Astrocyte (in vitro differentiated cells and primary cell): ENCODE data around the gene NEU2. TPM values are rescaled to one million over a fixed set of nuclear protein-coding genes. Genes with fewer than 3 reads are reported as not detected.

ENCODE experiments used
- DNase-seq: peaks from one replicate; pipeline ENCODE4 v3.0.0-alpha.2; 2010; ENCODE audit warnings: low read depth
- FAIRE-seq: peaks from 2 replicates; lab custom pipeline; 2011; peaks lifted over from hg19 to GRCh38; lab: Jason Lieb, UNC
- H2AFZ ChIP-seq: 2 replicates; pipeline ENCODE4 v1.6.0; 2012; ENCODE audit warnings: low read depth, low read length, inconsistent platforms
- H3K27ac ChIP-seq: 2 replicates; pipeline ENCODE4 v1.5.1; 2011; ENCODE audit warnings: low read depth, low read length, inconsistent platforms
- H3K27me3 ChIP-seq: 2 replicates; pipeline ENCODE4 v1.6.0; 2011; ENCODE audit warnings: low read length, inconsistent platforms; ENCODE audit not compliant: insufficient read depth
- H3K36me3 ChIP-seq: 2 replicates; pipeline ENCODE4 v1.5.1; 2011; ENCODE audit warnings: low read length, inconsistent platforms; ENCODE audit not compliant: insufficient read depth
- H3K4me1 ChIP-seq: 2 replicates; pipeline ENCODE4 v1.5.1; 2011; ENCODE audit warnings: low read length, inconsistent platforms; ENCODE audit not compliant: insufficient read depth
- H3K4me2 ChIP-seq: 2 replicates; pipeline ENCODE4 v1.6.0; 2012; ENCODE audit warnings: low read length, inconsistent platforms
- H3K4me3 ChIP-seq: 2 replicates; pipeline ENCODE4 v1.5.1; 2011; ENCODE audit warnings: low read depth, mild to moderate bottlenecking, low read length, inconsistent platforms; ENCODE audit not compliant: insufficient read depth
- H3K79me2 ChIP-seq: 2 replicates; pipeline ENCODE4 v1.6.0; 2012; ENCODE audit warnings: mild to moderate bottlenecking, low read length, inconsistent platforms; ENCODE audit not compliant: insufficient read depth
- H3K9ac ChIP-seq: 2 replicates; pipeline ENCODE4 v1.6.0; 2012; ENCODE audit warnings: mild to moderate bottlenecking, low read length, inconsistent platforms
- H3K9me3 ChIP-seq: 2 replicates; pipeline ENCODE4 v1.5.1; 2012; ENCODE audit warnings: low read depth, mild to moderate bottlenecking, low read length, inconsistent platforms; ENCODE audit not compliant: insufficient read depth
- H4K20me1 ChIP-seq: 2 replicates; pipeline ENCODE4 v1.6.0; 2012; ENCODE audit warnings: low read length, inconsistent platforms; ENCODE audit not compliant: insufficient read depth
- H3K27ac Mint-ChIP-seq: one replicate; pipeline ENCODE4 v1.8.0; 2021; ENCODE audit warnings: mild to moderate bottlenecking, mixed read lengths; ENCODE audit not compliant: unreplicated experiment
- H3K27me3 Mint-ChIP-seq: one replicate; pipeline ENCODE4 v1.8.0; 2021; ENCODE audit warnings: low read depth, mixed read lengths; ENCODE audit not compliant: unreplicated experiment
- H3K36me3 Mint-ChIP-seq: one replicate; pipeline ENCODE4 v1.8.0; 2021; ENCODE audit warnings: low read depth, mixed read lengths; ENCODE audit not compliant: unreplicated experiment
- H3K4me1 Mint-ChIP-seq: one replicate; pipeline ENCODE4 v1.8.0; 2021; ENCODE audit warnings: low read depth, mixed read lengths; ENCODE audit not compliant: unreplicated experiment
- H3K4me3 Mint-ChIP-seq: one replicate; pipeline ENCODE4 v1.8.0; 2021; ENCODE audit warnings: mild to moderate bottlenecking, moderate library complexity, mixed read lengths; ENCODE audit not compliant: unreplicated experiment
- H3K9me3 Mint-ChIP-seq: one replicate; pipeline ENCODE4 v1.8.0; 2021; ENCODE audit warnings: mild to moderate bottlenecking, mixed read lengths; ENCODE audit not compliant: unreplicated experiment
- CTCF ChIP-seq: IDR thresholded peaks from 2 replicates; pipeline ENCODE4 v1.5.1; 2011; ENCODE audit warnings: low read depth, mild to moderate bottlenecking, inconsistent platforms, low read length, moderate library complexity; ENCODE audit not compliant: insufficient read depth
- EZH2 ChIP-seq: IDR thresholded peaks from 2 replicates; pipeline ENCODE4 v1.6.1; 2012; ENCODE audit warnings: mild to moderate bottlenecking, low read length, inconsistent platforms; ENCODE audit not compliant: insufficient read depth
- total RNA-seq: library from RNA; stranded (reverse); gene quantifications from 2 replicates; pipeline ENCODE4 v1.2.1, GENCODE V29; 2021

Gene NEU2
- total RNA-seq, 1 donor from 2014 or later = not detected

- Mint-ChIP-seq H3K4me3 (no peak overlapping the region), H3K36me3 (no peaks in the 10 kb centered on the region), H3K9me3 (no peaks in the 10 kb centered on the region), H3K27me3 (peaks cover 30% of the 10 kb centered on the region), H3K27ac (no peak overlapping the region), H3K4me1 (peaks cover 15% of the 10 kb centered on the region)
- Histone ChIP-seq H4K20me1 (no peaks in the 10 kb centered on the region), H3K9ac (no peak overlapping the region), H3K4me2 (no peak overlapping the region), H3K27ac (no peak overlapping the region), H2AFZ (no peak overlapping the region), H3K79me2 (no peaks in the 10 kb centered on the region), H3K4me1 (peaks cover 2% of the 10 kb centered on the region), H3K9me3 (no peaks in the 10 kb centered on the region), H3K36me3 (no peaks in the 10 kb centered on the region), H3K4me3 (no peak overlapping the region), H3K27me3 (no peaks in the 10 kb centered on the region)
- TF ChIP-seq EZH2 (no peak), CTCF (no peak)
- no peak for FAIRE-seq
- no peak for DNase-seq
Observed at GRCh38 chr2:233081731-233082221, 49.3 kb downstream of the NEU2 start.

DNA sequence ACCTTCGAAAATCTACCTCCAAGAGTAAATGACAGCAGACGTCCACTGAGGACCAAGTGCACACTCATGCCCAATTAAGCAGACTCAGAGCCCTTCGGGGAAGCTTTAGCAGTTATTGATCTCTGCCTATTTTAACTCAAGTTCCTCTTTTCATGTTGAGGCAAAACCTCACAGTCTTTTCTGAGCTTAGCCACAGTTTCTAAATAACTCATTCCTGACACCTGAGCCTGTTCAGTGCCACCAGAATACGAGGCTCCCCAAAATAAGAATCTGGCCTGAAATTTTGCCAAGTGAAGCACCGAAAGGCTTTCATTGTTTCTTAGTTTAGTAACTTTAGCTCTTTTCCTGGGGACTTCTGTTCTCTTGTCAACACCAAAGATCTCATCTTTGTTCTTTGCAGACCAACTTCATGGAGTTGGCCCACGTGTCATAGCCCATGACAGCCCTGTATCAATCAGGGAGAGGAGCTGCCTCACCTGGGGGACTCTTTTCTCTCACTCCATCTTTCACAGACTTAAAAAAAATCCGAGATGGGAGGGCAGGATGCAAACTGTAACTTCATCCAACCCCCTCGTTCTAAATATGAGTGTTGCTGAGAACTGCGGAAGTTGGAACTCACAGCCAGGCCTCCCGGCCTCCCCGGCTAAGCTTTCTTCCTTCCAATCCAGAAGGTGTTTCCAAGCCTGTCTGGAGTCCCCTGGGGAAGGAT, 49.9 kb downstream of the NEU2 start:
- no peak overlapping the region for H2AFZ ChIP-seq
- Mint-ChIP-seq H3K9me3 (no peaks in the 10 kb centered on the region), H3K4me3 (no peak overlapping the region), H3K27me3 (peaks cover 27% of the 10 kb centered on the region), H3K27ac (no peak overlapping the region), H3K4me1 (peaks cover 18% of the 10 kb centered on the region), H3K36me3 (no peaks in the 10 kb centered on the region)
- H3K27ac ChIP-seq = no peak overlapping the region
- no peaks in the 10 kb centered on the region for H4K20me1 ChIP-seq
- FAIRE-seq = no peak
- no peaks in the 10 kb centered on the region for H3K27me3 ChIP-seq
- H3K4me1 ChIP-seq = peaks cover 4% of the 10 kb centered on the region
- TF ChIP-seq EZH2 (no peak), CTCF (no peak)
- H3K9ac ChIP-seq = no peak overlapping the region
- no peak overlapping the region for H3K4me2 ChIP-seq
- H3K79me2 ChIP-seq = no peaks in the 10 kb centered on the region
- no peaks in the 10 kb centered on the region for H3K9me3 ChIP-seq
- no peak overlapping the region for H3K4me3 ChIP-seq
- no peaks in the 10 kb centered on the region for H3K36me3 ChIP-seq
- DNase-seq = no peak
